K562 (cell line): ENCODE measurements around the gene COG7. TPM values are rescaled to one million over a fixed set of nuclear protein-coding genes. Genes with fewer than 3 reads are reported as not detected.

Experiments used
- ATAC-seq: fragments of 200-7000 bp; cut with Tn5 transposase; 3 replicates; pipeline ENCODE4 v1.9.1; 2020; ENCODE audit warnings: moderate library complexity
- BruUV-seq: library from RNA; stranded (reverse); fragments of 400-500 nt; replicated peaks from 2 replicates; lab custom pipeline; 2021; lab: Mats Ljungman, UMichigan
- CTCF ChIA-PET: fragments of 300-600 bp; formaldehyde crosslinking; extraction: SDS; loops from one replicate; lab custom pipeline; 2021; ENCODE audit warnings: low intra/inter-chr PET ratio; lab: Yijun Ruan, JAX
- POLR2A ChIA-PET: fragments of 300-600, 350-650 bp; sonication (Branson Sonifier 250); formaldehyde crosslinking; extraction: SDS; loops from one replicate; lab custom pipeline; 2021; ENCODE audit warnings: antibody characterized with exemption, inconsistent platforms; lab: Yijun Ruan, JAX
- DNase-seq, 4 experiments: peaks; one replicate each; pipeline versions ENCODE4 v3.0.0 to v3.0.0-alpha.2; 2011 to 2018; ENCODE audit warnings: low spot score in 3 of 4, mixed read lengths in 3 of 4; ENCODE audit errors: extremely low read depth in 1 of 4
- FAIRE-seq: peaks from 2 replicates; lab custom pipeline; 2011; peaks lifted over from hg19 to GRCh38; lab: Jason Lieb, UNC
- H2AFZ ChIP-seq: 2 replicates; pipeline ENCODE4 v1.6.0; 2011; ENCODE audit warnings: low read depth, low read length, control low read depth, inconsistent platforms
- H3K27ac ChIP-seq: fragments of 200-600 bp; 3 replicates; pipeline ENCODE4 v1.8.0; 2011; ENCODE audit warnings: low read depth, mild to moderate bottlenecking, control low read depth, inconsistent platforms, low read length, moderate library complexity, mixed read lengths; ENCODE audit errors: extremely low read depth
- H3K27me3 ChIP-seq, 2 experiments: fragments of 300-600 bp in 1 of 2; 2 replicates in 1 of 2; 3 replicates in 1 of 2; pipeline versions ENCODE4 v1.6.0 to v1.8.0; 2011; ENCODE audit warnings: inconsistent platforms in 2 of 2, low read length in 2 of 2, mild to moderate bottlenecking in 1 of 2, mixed read lengths in 1 of 2, moderate library complexity in 1 of 2; ENCODE audit not compliant: control insufficient read depth in 2 of 2, insufficient read depth in 2 of 2
- H3K36me3 ChIP-seq: fragments of 300-600 bp; 3 replicates; pipeline ENCODE4 v1.8.0; 2011; ENCODE audit warnings: mild to moderate bottlenecking, low read length, inconsistent platforms; ENCODE audit not compliant: control insufficient read depth, insufficient read depth
- H3K4me1 ChIP-seq, 2 experiments: fragments of 200-600 bp in 1 of 2; replicated peaks in 1 of 2; 2 replicates in 1 of 2; 3 replicates in 1 of 2; pipeline versions ENCODE4 v1.5.1 to v1.8.0; 2011; ENCODE audit warnings: inconsistent platforms in 2 of 2, low read length in 2 of 2, mild to moderate bottlenecking in 1 of 2, mixed read lengths in 1 of 2, moderate library complexity in 1 of 2; ENCODE audit not compliant: control insufficient read depth in 2 of 2, insufficient read depth in 2 of 2
- H3K4me2 ChIP-seq: 2 replicates; pipeline ENCODE4 v1.6.1; 2011; ENCODE audit warnings: low read length, control low read depth, inconsistent platforms, mixed read lengths; ENCODE audit not compliant: insufficient read depth
- H3K4me3 ChIP-seq: fragments of 200-600 bp; sonication (generic), shearing (Covaris generic); 2 replicates; pipeline ENCODE4 v1.5.1; 2016; ENCODE audit warnings: control low read depth, inconsistent platforms
- H3K79me2 ChIP-seq: fragments of 200-600 bp; 3 replicates; pipeline ENCODE4 v1.8.0; 2011; ENCODE audit warnings: low read length, inconsistent platforms; ENCODE audit not compliant: control insufficient read depth, insufficient read depth
- H3K9ac ChIP-seq, 2 experiments: 2 replicates each; pipeline versions ENCODE4 v1.6.0 to v1.6.1; 2011; ENCODE audit warnings: low read depth in 2 of 2, low read length in 2 of 2, control low read depth in 1 of 2, inconsistent platforms in 1 of 2, mild to moderate bottlenecking in 1 of 2, mixed read lengths in 1 of 2; ENCODE audit not compliant: insufficient read depth in 1 of 2
- H3K9me1 ChIP-seq: one replicate; pipeline ENCODE4 v1.6.0; 2011; ENCODE audit warnings: inconsistent platforms, mild to moderate bottlenecking, low read length, moderate library complexity; ENCODE audit not compliant: control insufficient read depth, insufficient read depth
- H3K9me3 ChIP-seq: replicated peaks from 2 replicates; pipeline ENCODE4 v1.5.1; 2011; ENCODE audit warnings: low read depth, low read length, inconsistent platforms; ENCODE audit not compliant: control insufficient read depth, insufficient read depth
- H4K20me1 ChIP-seq: replicated peaks from 2 replicates; pipeline ENCODE4 v1.6.1; 2011; ENCODE audit warnings: low read length, inconsistent platforms, mixed read lengths; ENCODE audit not compliant: control insufficient read depth, insufficient read depth
- C11orf30 ChIP-seq: fragments of 450-650 bp; IDR thresholded peaks from 2 replicates; pipeline ENCODE4 v1.6.1; 2016; ENCODE audit warnings: low read depth, mild to moderate bottlenecking
- PPARD ChIP-seq: fragments of 250-450 bp; sonication (Bioruptor Pico); IDR thresholded peaks from 2 replicates; pipeline ENCODE4 v1.8.0; 2022; ENCODE audit warnings: inconsistent platforms, mild to moderate bottlenecking, moderate library complexity
- RBM14 ChIP-seq: fragments of 200-400 bp; formaldehyde crosslinking; IDR thresholded peaks from 2 replicates; pipeline ENCODE4 v1.6.1; 2018; ENCODE audit warnings: low read depth, mild to moderate bottlenecking, low read length, moderate library complexity, borderline replicate concordance; ENCODE audit not compliant: insufficient read depth
- SIX5 ChIP-seq, 2 experiments: IDR thresholded peaks; 2 replicates each; pipeline ENCODE4 v1.6.1; 2011; ENCODE audit warnings: low read length in 2 of 2, borderline replicate concordance in 1 of 2, low read depth in 1 of 2, mild to moderate bottlenecking in 1 of 2, moderate library complexity in 1 of 2; ENCODE audit not compliant: insufficient read depth in 1 of 2
- TAF15 ChIP-seq: fragments of 200-400 bp; formaldehyde crosslinking; IDR thresholded peaks from 2 replicates; pipeline ENCODE4 v1.6.1; 2017; ENCODE audit warnings: mild to moderate bottlenecking, low read depth, low read length, moderate library complexity
- ZNF347 ChIP-seq: fragments of 450-650 bp; formaldehyde crosslinking; IDR thresholded peaks from 2 replicates; pipeline ENCODE4 v1.4.0; 2020; ENCODE audit warnings: low read depth, mild to moderate bottlenecking, moderate library complexity
- ZNF696 ChIP-seq: fragments of 250-450 bp; sonication (Bioruptor Pico); conservative IDR thresholded peaks from 2 replicates; pipeline ENCODE4 v1.4.0; 2020; ENCODE audit warnings: mild to moderate bottlenecking, moderate library complexity
- WGBS: fragments of 100-300 bp; shearing (Covaris generic); methylation state at CpG from one replicate; pipeline ENCODE4 v1.1.6; 2016; ENCODE audit warnings: low coverage, mixed read lengths; ENCODE audit not compliant: insufficient coverage; ENCODE audit errors: missing lambda C conversion rate; 5-methylcytosine and 5-hydroxymethylcytosine counted together
- in situ Hi-C: fragments of 300-500 bp; cut with MboI; formaldehyde crosslinking; loops from 4 replicates; pipeline ENCODE4 v1.15.0; 2018; ENCODE audit warnings: inconsistent platforms, mixed read lengths
- intact Hi-C: fragments of 100-400 bp; cut with micrococcal nuclease; formaldehyde crosslinking; loops from 2 replicates; pipeline ENCODE4 v1.14.2; 2022
- polyA plus RNA-seq, 8 experiments: library from polyadenylated mRNA; depleted of rRNA in 4 of 8; stranded (reverse) in 5 of 8; unstranded in 3 of 8; fragments of >200 nt; fragmentation: Nextera tagmentation in 2 of 8; fragmentation: Illumina TruSeq in 1 of 8; extraction: Ambion mirVana in 2 of 8; extraction: Trizol in 1 of 8; gene quantifications; 2 replicates each; pipeline versions ENCODE4 v1.2.1 to v1.2.3, GENCODE V29; 2011 to 2014; ENCODE audit warnings: inconsistent platforms in 1 of 8, missing spikeins in 1 of 8
- total RNA-seq, 7 experiments: library from RNA; depleted of rRNA in 6 of 7; stranded (reverse); fragments of >200 nt in 6 of 7; fragmentation: Illumina TruSeq in 2 of 7; extraction: Trizol in 2 of 7; gene quantifications; 2 replicates each; pipeline versions ENCODE4 v1.2.1 to v1.2.3, GENCODE V29; 2011 to 2021; ENCODE audit warnings: low replicate concordance in 1 of 7
- TF ChIP-seq, protein P1 (sequence below): sonication (generic); formaldehyde crosslinking; IDR thresholded peaks from 2 replicates; pipeline ENCODE4 v1.8.0; 2022; ENCODE audit warnings: missing genetic modification reagents, mild to moderate bottlenecking, borderline replicate concordance

The COG7 gene
- total and polyA plus RNA-seq, 9 of the 15 experiments (the other 6 are each of a cell fraction or from before 2014, with no cell fraction given): 3.8 to 17.6 (median 13.4) TPM

DNA sequence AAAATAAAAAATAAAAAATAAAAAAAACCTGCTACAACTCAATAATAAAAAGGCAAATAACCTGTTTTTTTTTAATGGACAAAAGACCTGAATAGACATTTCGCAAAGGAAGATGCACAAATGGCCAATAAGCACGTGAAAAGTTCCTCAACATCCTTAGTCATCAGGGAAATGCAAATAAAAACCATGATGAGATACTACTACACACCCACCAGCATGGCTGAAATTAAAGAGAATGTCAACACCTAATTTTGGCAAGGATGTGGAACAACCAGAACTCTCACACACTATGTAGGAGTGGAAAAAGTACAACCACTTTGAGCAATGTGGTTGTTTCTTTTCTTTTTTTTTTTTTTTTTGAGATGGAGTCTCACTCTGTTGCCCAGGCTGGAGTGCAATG lies 24.6 kb downstream of the COG7 start:
- ATAC-seq (no peak), DNase-seq (no peak), FAIRE-seq (no peak)
- no TSS peak for BruUV-seq
- H3K9ac ChIP-seq: no peak overlapping the region
- H2AFZ ChIP-seq: no peak overlapping the region
- in situ Hi-C loops: no loop called here
- TF ChIP-seq, protein P1, sequence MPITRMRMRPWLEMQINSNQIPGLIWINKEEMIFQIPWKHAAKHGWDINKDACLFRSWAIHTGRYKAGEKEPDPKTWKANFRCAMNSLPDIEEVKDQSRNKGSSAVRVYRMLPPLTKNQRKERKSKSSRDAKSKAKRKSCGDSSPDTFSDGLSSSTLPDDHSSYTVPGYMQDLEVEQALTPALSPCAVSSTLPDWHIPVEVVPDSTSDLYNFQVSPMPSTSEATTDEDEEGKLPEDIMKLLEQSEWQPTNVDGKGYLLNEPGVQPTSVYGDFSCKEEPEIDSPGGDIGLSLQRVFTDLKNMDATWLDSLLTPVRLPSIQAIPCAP (CRISPR knock-in tag): no peak
- TF ChIP-seq C11orf30: no peak
- no peak for TF ChIP-seq ZNF696
- no peak for TF ChIP-seq SIX5 (IDR thresholded peaks at IDR 0.05; ENCODE audit: borderline replicate concordance in 1 of 2, insufficient read depth in 1 of 2, low read depth in 1 of 2, low read length in 2 of 2)
- TF ChIP-seq TAF15: no peak
- TF ChIP-seq PPARD (CRISPR knock-in tag): no peak
- no peak for TF ChIP-seq ZNF347 (CRISPR knock-in tag)
- no peak for TF ChIP-seq RBM14
- peaks cover 0 to 3% of the 10 kb centered on the region in 2 experiments; a peak in 1 of 5 replicates for H3K4me1 ChIP-seq
- no peaks in the 10 kb centered on the region for H4K20me1 ChIP-seq
- H3K4me3 ChIP-seq: no peak overlapping the region
- H3K9me1 ChIP-seq: no peaks in the 10 kb centered on the region
- no peaks in the 10 kb centered on the region for H3K9me3 ChIP-seq
- no peak overlapping the region for H3K27ac ChIP-seq
- peaks cover 30% of the 10 kb centered on the region; the same call in 2 of the 3 replicates for H3K36me3 ChIP-seq
- 68% methylated on average over 2 of the region's 2 CpGs for WGBS
- H3K4me2 ChIP-seq: no peak overlapping the region
- no peaks in the 10 kb centered on the region for H3K27me3 ChIP-seq
- intact Hi-C loops: no loop called here
- POLR2A ChIA-PET: no interaction called here
- CTCF ChIA-PET: no interaction called here
- H3K79me2 ChIP-seq: no peaks in the 10 kb centered on the region
